ENCODE data around the gene SEMA6B.

The SEMA6B gene

DNA sequence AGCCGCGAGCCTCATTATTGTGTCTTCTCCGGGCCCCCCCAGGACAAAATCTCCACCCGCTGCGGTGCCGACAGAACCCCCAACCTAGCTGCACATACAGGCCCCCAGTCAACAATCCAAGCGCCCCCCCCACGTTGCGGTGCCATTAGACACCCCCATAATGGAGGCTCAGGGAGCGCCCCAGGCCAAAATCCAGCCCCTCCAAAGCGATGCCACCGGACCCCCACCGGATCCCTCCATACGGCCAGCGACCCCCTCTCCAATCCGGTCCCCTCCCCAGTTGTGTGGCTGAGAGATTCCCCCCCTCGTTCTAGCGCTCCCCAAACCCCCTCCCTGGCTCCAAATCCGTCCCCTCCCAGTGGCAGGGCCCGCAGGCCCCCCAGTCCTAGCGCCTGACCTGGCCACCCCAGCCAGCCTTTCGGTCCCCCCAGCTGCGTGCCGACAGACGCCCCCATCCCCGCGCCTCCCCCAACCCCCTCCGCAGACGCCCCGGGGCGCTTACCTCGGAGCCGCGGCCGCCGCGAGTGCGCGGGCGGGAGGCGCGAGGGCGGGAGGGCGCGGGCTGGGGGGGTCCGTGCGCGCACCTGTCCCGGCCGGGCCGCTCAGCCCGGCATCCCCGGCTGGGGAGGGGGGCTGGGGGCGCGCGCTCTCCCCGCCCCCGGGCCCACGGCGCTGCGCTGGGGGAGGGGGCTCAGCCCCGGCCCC is 21.6 kb upstream of the SEMA6B start:
- TF ChIP-seq, protein P1, sequence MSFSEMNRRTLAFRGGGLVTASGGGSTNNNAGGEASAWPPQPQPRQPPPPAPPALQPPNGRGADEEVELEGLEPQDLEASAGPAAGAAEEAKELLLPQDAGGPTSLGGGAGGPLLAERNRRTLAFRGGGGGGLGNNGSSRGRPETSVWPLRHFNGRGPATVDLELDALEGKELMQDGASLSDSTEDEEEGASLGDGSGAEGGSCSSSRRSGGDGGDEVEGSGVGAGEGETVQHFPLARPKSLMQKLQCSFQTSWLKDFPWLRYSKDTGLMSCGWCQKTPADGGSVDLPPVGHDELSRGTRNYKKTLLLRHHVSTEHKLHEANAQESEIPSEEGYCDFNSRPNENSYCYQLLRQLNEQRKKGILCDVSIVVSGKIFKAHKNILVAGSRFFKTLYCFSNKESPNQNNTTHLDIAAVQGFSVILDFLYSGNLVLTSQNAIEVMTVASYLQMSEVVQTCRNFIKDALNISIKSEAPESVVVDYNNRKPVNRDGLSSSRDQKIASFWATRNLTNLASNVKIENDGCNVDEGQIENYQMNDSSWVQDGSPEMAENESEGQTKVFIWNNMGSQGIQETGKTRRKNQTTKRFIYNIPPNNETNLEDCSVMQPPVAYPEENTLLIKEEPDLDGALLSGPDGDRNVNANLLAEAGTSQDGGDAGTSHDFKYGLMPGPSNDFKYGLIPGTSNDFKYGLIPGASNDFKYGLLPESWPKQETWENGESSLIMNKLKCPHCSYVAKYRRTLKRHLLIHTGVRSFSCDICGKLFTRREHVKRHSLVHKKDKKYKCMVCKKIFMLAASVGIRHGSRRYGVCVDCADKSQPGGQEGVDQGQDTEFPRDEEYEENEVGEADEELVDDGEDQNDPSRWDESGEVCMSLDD (tag by site-specific recombination; IDR thresholded peaks at IDR 0.05): peak; percentile 68; the same call in 1 of the 2 replicates
- no peak for TF ChIP-seq ZFHX2 (tag by site-specific recombination; conservative IDR thresholded peaks at IDR 0.05)
- TF ChIP-seq ZNF529 (tag by site-specific recombination; IDR thresholded peaks at IDR 0.05; ENCODE audit: insufficient replicate concordance): no peak
- TF ChIP-seq GLIS1 (tag by site-specific recombination; IDR thresholded peaks at IDR 0.05): peak; percentile 56
- TF ChIP-seq ZNF610 (tag by site-specific recombination; IDR thresholded peaks at IDR 0.05; ENCODE audit: borderline replicate concordance): no peak
- TF ChIP-seq, protein P2, sequence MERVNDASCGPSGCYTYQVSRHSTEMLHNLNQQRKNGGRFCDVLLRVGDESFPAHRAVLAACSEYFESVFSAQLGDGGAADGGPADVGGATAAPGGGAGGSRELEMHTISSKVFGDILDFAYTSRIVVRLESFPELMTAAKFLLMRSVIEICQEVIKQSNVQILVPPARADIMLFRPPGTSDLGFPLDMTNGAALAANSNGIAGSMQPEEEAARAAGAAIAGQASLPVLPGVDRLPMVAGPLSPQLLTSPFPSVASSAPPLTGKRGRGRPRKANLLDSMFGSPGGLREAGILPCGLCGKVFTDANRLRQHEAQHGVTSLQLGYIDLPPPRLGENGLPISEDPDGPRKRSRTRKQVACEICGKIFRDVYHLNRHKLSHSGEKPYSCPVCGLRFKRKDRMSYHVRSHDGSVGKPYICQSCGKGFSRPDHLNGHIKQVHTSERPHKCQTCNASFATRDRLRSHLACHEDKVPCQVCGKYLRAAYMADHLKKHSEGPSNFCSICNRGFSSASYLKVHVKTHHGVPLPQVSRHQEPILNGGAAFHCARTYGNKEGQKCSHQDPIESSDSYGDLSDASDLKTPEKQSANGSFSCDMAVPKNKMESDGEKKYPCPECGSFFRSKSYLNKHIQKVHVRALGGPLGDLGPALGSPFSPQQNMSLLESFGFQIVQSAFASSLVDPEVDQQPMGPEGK (tag by site-specific recombination; IDR thresholded peaks at IDR 0.05): peak; percentile 63
- TF ChIP-seq, protein P3, sequence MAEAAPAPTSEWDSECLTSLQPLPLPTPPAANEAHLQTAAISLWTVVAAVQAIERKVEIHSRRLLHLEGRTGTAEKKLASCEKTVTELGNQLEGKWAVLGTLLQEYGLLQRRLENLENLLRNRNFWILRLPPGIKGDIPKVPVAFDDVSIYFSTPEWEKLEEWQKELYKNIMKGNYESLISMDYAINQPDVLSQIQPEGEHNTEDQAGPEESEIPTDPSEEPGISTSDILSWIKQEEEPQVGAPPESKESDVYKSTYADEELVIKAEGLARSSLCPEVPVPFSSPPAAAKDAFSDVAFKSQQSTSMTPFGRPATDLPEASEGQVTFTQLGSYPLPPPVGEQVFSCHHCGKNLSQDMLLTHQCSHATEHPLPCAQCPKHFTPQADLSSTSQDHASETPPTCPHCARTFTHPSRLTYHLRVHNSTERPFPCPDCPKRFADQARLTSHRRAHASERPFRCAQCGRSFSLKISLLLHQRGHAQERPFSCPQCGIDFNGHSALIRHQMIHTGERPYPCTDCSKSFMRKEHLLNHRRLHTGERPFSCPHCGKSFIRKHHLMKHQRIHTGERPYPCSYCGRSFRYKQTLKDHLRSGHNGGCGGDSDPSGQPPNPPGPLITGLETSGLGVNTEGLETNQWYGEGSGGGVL (tag by site-specific recombination; IDR thresholded peaks at IDR 0.05): peak; percentile 83
- ChIA-PET CTCF (interaction anchor here (1.2 to 2.9 kb wide), 2 partner anchors 13 to 55 kb away, joined by 5 to 12 read pairs; no protein-coding TSS in a partner anchor), POLR2A (interaction anchor here (1.0 to 1.3 kb wide), 2 partner anchors 8 to 52 kb away, joined by 3 to 7 read pairs; no protein-coding TSS in a partner anchor)
- Histone ChIP-seq H3K9me3 (ENCODE audit: control insufficient read depth, insufficient read depth, low read depth, low read length) (no peaks in the 10 kb centered on the region), H3K27ac (ENCODE audit: extremely low read depth, low read depth, low read length) (no peak overlapping the region), H3K4me3 (ENCODE audit: low read depth, low read length) (peak overlapping the region; percentile 39), H3K36me3 (ENCODE audit: control insufficient read depth in 2 of 2, insufficient read depth in 1 of 2, low read length in 2 of 2) (no peaks in the 10 kb centered on the region), H3K4me1 (ENCODE audit: control insufficient read depth, insufficient read depth, low read length) (no peaks in the 10 kb centered on the region; the same call in 1 of the 2 replicates)

DNA sequence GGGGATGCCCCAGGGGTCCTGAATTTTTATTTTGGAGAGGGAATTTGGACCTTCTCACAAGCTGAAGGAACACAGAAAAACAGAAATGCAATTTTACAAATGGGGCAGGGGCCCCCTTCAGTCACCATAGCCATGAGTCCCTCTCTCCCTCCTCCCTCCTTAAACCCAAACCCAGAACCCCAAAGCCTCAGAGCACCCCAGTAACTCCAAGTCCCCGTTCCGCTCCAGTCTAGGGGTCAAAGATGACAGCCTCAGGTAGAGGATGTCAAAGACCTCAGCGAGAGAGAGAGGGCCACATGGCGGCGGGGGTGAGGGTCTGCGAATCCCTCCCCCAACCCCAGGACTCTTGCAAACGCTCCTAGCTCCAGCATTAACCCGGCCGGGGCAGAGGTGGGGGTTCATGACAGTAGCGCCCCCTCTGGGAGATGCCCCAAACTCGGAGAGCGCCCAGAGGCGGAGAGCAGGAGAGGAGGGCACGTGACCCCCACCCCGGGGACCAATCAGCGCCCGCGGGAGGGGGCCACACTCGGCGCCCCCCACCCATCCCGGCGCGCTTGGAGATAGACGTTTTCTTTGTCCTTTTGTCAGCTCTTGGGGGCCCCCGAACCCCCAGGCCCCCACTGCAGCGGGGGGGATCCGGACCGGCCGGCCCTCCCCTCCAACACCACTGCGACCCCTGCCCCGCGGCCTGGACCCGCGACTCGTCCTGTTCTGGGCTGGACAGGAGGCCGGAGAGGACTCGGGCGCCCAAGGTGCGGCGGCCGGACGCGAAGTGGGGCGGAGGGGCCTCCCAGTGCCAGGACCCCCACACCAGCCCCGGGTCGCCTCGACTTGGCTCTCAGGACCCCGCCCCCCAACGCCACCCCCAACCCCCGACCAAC is 20.8 kb upstream of the SEMA6B start:
- no peak for TF ChIP-seq ZNF341 (tag by site-specific recombination; IDR thresholded peaks at IDR 0.05; ENCODE audit: low read depth)
- TF ChIP-seq, protein P1 (tag by site-specific recombination; IDR thresholded peaks at IDR 0.05): peak; percentile 83
- TF ChIP-seq, protein P2 (tag by site-specific recombination; IDR thresholded peaks at IDR 0.05): peak; percentile 89
- TF ChIP-seq ZNF623 (tag by site-specific recombination; IDR thresholded peaks at IDR 0.05): peak; percentile 92
- Histone ChIP-seq H3K36me3 (ENCODE audit: control insufficient read depth in 2 of 2, insufficient read depth in 1 of 2, low read length in 2 of 2) (no peaks in the 10 kb centered on the region), H3K4me3 (ENCODE audit: low read depth, low read length) (no peak overlapping the region; the same call in 1 of the 2 replicates), H3K27ac (ENCODE audit: extremely low read depth, low read depth, low read length) (no peak overlapping the region), H3K9me3 (ENCODE audit: control insufficient read depth, insufficient read depth, low read depth, low read length) (no peaks in the 10 kb centered on the region), H3K4me1 (ENCODE audit: control insufficient read depth, insufficient read depth, low read length) (no peaks in the 10 kb centered on the region; the same call in 1 of the 2 replicates)
- CTCF ChIA-PET: interaction anchor here (0.6 to 2.9 kb wide), 3 partner anchors 12 to 56 kb away, joined by 5 to 12 read pairs (median 5); no protein-coding TSS in a partner anchor
- POLR2A ChIA-PET: interaction anchor here (1.0 to 1.3 kb wide), 2 partner anchors 9 to 53 kb away, joined by 3 to 7 read pairs; no protein-coding TSS in a partner anchor

Measured in HEK293 (cell line).